Activated T-helper 1 cell treated with anti-CD3 and anti-CD28 coated beads, Interleukin-2, amount 50 U/mL, for 16 hours (primary cell): ENCODE measurements around the gene GLRX.

Experiments used
- DNase-seq, 2 donors: peaks; one replicate each; pipeline ENCODE4 v3.0.0-alpha.2; 2020; ENCODE audit warnings: low read depth in 1 of 2, low spot score in 1 of 2

GLRX gene

GRCh38 chr5:95784514-95785302, 37.8 kb downstream of the GLRX start:
- DNase-seq, result no peak

DNA sequence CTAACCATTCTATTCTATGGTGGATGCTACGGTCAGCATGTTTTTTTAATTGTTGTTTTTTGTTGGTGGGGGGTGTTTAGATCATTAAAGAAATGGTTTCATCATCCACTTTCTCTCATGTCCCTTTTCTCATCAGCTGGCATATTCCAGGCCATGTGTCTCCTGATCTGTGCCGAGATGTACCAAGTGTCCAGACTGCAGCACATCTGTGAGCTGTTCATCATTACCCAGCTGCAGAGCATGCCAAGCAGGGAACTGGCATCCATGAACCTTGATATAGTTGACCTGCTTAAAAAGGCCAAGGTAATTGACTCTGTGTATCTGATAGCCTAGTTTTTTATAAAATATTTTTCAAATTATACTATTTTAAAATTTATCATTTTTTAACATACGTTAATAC, 38.9 kb downstream of the GLRX start:
- no peak for DNase-seq

GRCh38 chr5:95782181-95782580, 40.3 kb downstream of the GLRX start:
- no peak for DNase-seq

- DNase-seq, result peak; percentile 34 to 53
Observed at GRCh38 chr5:95781101-95781583, 41.4 kb downstream of the GLRX start.

DNA sequence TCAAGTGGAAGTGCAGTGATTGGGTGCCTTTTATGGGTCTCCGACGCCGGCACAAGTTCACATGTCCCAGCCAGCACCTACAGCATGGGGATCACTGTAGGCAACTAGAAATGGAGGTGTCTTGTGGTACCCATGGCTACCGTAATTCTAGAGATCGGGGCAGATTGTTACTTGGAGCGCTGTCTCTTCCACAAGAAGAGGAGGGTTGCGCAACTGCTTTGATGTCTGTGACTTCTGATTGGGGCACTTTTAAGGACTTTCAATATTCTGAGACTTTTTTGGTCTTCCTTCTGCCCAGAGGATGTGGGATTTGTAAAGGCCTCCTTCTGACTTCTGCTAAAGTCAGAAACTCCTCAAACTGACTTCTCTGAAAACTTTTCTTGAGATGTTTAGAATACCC, 41.9 kb downstream of the GLRX start:
- no peak for DNase-seq

DNA sequence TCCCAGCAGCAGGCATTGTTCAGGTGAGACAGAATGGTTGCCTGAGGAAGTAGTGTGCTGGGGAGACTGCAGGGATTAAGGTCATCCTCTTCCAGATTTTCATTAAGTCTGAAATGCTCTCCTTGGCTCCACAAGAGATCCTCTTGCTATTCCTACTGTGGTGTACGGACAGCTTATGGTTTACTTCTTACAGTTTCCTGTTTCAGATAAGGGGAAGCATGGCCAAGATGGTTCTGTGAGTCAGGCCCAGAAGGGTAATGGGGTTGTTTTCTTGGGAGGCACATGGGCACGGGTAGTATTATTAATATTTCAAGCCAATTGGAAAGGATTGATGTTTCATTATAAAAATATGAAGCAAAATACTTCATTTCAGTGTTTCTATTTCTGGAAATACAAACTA, 42.9 kb downstream of the GLRX start:
- no peak for DNase-seq

DNA sequence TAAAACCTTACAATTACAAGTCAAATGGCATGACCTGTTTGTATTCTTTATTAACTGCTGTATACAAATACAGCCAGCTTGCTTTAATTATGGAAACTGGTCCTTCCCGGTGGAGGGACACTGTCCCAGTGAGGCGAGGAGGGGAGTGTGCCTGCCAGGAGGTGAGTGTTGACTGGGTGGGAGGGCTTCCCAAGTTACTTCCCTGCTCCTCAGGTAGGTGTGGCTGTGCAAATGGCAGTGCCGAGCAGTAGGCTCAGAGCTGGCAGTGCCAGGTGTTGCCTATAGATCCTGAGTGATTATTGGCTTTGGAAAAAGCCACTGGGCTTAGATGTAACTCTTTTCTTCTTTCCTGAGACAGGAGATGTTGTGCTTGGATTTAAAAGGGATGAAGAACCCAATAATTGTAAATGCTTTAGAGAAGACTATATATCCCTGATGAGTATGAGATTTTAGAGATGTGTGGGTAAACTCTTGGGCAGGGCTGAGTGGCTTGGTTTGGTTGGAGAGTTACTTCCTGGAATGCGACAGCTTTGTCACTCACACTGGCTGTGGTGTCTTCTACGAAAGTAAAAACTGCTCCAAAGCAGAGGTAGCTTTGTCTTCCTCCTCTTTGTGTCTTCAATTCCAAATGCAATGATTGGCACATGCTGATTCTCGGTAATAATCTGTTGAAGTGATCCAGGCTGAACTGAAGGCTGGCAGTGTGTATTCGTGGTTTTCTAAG, 43.7 kb downstream of the GLRX start:
- no peak for DNase-seq

- DNase-seq, result no peak
Observed at GRCh38 chr5:95777441-95777840, 45.1 kb downstream of the GLRX start.

DNA sequence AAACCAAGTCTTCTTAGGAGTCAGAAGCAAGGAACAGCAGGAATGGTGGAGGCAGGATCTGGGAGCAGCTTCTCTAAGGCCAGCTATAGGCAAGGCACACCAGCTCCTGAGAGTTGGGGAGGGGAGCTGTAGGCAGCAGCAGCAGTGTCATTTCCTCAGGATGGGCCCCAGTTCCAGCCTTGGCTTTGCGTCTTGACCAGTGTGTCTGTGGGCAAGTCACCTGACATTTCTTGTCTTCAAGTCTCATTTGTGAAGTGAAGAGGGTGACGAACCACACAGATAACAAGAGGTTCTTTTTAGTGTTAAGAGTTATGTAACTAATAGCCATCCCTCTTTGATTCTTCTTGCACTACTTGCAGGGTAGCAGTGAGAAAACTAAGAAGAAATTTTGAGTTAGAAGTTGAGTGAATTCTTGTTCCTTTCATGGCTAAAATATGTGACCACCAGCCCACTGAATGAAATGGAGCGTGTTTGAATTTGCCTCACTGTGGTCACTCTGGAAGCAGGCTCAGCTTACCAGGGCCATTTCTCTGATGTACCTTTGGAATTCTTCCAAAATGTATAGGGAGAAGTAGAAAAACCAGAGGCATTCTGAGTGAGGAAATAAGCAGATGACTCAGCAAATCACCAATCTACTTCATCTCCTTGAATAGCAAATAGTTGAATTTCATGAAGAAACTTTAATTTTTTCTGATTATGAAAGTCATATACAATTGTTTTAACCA, 49.0 kb downstream of the GLRX start:
- DNase-seq, result no peak

DNA sequence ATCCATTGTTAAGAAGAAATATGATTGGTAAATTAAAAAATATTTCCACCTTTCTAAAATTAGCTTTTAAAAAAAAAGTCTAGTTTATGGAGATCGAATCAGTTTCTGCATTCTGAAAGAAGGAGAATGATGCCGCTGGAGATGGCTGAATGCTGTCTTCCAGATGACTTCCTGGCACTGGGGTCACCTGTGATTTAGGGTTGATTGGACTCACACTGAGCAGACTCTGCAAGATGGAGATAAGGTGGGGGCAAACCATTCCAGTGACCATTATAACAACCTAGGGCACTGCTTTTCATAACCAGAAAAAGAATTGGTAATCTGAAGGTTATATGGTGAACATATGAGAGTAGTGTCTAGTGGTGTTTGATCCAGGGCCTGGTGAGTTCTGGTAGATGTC, 50.6 kb downstream of the GLRX start:
- no peak for DNase-seq

DNA sequence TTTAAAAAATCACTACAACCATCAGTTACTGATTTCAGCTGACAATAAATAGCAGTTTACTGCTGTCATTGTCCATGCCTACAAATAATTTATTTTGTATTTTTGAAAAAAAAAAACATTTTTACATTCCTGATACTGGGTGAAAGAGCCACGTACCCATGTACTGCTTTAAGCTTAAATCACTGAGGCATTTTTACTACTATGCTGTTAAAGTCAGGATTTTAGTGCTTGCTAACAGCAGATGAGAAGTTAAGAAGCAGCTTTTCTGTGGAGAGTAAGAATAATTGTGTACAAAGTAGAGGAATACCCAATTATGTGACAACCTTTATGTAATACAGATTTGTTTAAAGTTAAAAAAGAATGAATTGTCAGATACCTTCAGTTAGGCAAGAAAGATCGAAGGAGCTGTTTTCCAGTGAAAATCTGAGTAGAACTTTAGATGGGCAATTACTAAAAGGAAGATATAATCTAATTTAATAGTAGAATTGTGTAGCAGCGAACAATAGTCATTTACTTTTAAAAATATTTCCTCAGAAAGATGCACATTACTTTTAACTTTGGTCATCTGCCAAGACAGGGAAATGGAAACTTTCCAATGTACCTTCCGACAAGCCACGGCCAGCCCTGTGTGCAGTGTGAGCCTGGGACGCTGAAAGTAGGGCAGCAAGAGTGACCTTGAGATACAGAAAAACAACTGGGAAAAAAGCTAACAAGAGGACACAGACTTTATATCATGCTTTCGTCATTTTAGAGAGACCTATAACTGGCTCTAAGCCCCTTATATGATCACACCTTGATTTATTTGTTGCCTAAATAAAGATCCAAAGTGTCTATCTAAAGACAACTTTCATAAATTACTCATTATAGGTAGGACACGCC, 51.5 kb downstream of the GLRX start:
- no peak for DNase-seq

DNA sequence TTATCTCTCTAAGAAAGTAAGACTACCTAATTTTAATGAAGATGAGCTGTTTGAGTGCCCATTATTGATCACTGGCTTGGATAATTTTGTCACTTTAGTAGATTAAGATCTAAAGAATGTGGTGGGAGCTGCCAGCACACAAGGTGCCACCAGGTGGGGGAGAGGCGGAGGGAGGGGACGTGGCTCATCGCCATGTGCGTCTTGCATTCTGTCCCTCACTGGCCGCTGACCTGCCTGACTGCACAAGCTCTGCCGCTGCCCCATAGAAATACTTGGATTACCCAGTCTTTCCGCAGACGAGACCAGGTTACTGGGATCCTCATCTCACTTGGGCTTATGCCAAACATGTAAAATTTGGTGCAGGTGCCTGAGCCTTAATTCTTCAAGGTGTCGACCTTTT, 53.8 kb downstream of the GLRX start:
- no peak for DNase-seq

GRCh38 chr5:95763941-95764340, 58.6 kb downstream of the GLRX start:
- DNase-seq, result no peak
